Adrenal gland (tissue), 12 donors: ENCODE measurements around the gene JPH2. TPM values are rescaled to one million over a fixed set of nuclear protein-coding genes. Genes with fewer than 3 reads are reported as not detected.
A peak's percentile ranks its signal among the peaks of the same experiment; 100 is the strongest.
"Not testable (repeated sequence)": the region's sequence is repeated elsewhere in the genome, so short reads cannot be mapped to it uniquely, and the experiment has no call there.

Source experiments
- DNase-seq, 7 donors: peaks; one replicate each; pipeline ENCODE4 v3.0.0-alpha.2; 2019 to 2020
- H3K27ac ChIP-seq, 5 donors: fragments of 200-600 bp; sonication (generic) in 4 of 5; 1 replicate in 3 of 5; 2 replicates in 2 of 5; pipeline versions ENCODE4 v1.5.1 to v1.8.0; 2016 to 2020; ENCODE audit warnings: mild to moderate bottlenecking in 1 of 5
- H3K27me3 ChIP-seq: fragments of 200-600 bp; 2 replicates; pipeline ENCODE4 v1.8.0; 2021
- H3K36me3 ChIP-seq, 2 donors: fragments of 200-600 bp; replicated peaks in 1 of 2; 1 replicate in 1 of 2; 2 replicates in 1 of 2; pipeline versions ENCODE4 v1.5.1 to v1.8.0; 2018 to 2022
- H3K4me1 ChIP-seq, 2 donors: fragments of 200-600 bp; replicated peaks in 1 of 2; 1 replicate in 1 of 2; 2 replicates in 1 of 2; pipeline versions ENCODE4 v1.5.1 to v1.8.0; 2018 to 2021
- H3K4me3 ChIP-seq, 4 donors: fragments of 200-600 bp; sonication (generic) in 3 of 4; one replicate each; pipeline ENCODE4 v1.5.1; 2016 to 2018
- H3K9me3 ChIP-seq, 3 donors: fragments of 200-600 bp; sonication (generic) in 1 of 3; replicated peaks in 1 of 3; 1 replicate in 2 of 3; 2 replicates in 1 of 3; pipeline versions ENCODE4 v1.5.1 to v1.8.0; 2016 to 2021
- POLR2A ChIP-seq, 2 donors: fragments of 450-650 bp; IDR thresholded peaks; one replicate each; pipeline ENCODE4 v1.6.1; 2017; ENCODE audit warnings: antibody characterized with exemption in 2 of 2, mild to moderate bottlenecking in 2 of 2, moderate library complexity in 1 of 2
- WGBS, 4 donors: extraction: QIAGEN DNeasy Blood & Tissue Kit in 2 of 4; methylation state at CpG; one replicate each; pipeline versions ENCODE4 v1.1.5 to v1.1.7; 2013 to 2017; 5-methylcytosine and 5-hydroxymethylcytosine counted together
- intact Hi-C, 2 donors: fragments of 100-400 bp; cut with DNase I; formaldehyde crosslinking; loops; one replicate each; pipeline versions ENCODE4 v1.14.1 to v1.15.0; 2022 to 2023
- polyA plus RNA-seq, 3 donors: library from polyadenylated mRNA; stranded (reverse); fragments of 200-250 nt in 2 of 3; fragments of 350-450 nt in 1 of 3; fragmentation: Illumina TruSeq in 1 of 3; extraction: RNeasy Lipid Tissue Mini Kit (QIAGEN cat#74804) in 1 of 3; gene quantifications; one replicate each; pipeline ENCODE4 v1.2.3, GENCODE V29; 2013 to 2014
- total RNA-seq, 9 donors: library from RNA; depleted of rRNA in 4 of 9; stranded (reverse); fragments of >200 nt in 4 of 9; fragments of 120-200 nt in 1 of 9; fragmentation: NEBNext Ultra II Directional in 1 of 9; extraction: Animal tissue kit (Norgen Biotek cat#: 25700) in 1 of 9; gene quantifications; one replicate each; pipeline versions ENCODE4 v1.1.0 to v1.2.4, GENCODE V29; 2013 to 2023
- TF ChIP-seq, protein P1 (sequence below), 6 experiments: fragments of 450-650 bp in 4 of 6; fragments of 200-600 bp in 2 of 6; sonication (generic) in 1 of 6; IDR thresholded peaks; 1 replicate in 5 of 6; 2 replicates in 1 of 6; pipeline versions ENCODE4 v1.5.1 to v1.8.0; 2016 to 2021; ENCODE audit warnings: antibody characterized with exemption in 6 of 6, mild to moderate bottlenecking in 2 of 6, moderate library complexity in 1 of 6
- donor health status: healthy with polysubstance abuse.
- donor health status: Bipolar disorder and iron deficiency.
- donor health status: DM: yes; HTN: yes; CAD: no.
- donor health status: DM: no; HTN: no; CAD: no.
- donor health status: DM: no; HTN: no; CAD: no.
- donor health status: DM: yes; HTN: yes; CAD: no.

The JPH2 gene
- total and polyA plus RNA-seq, 12 donors = 0.59 to 13.0 (median 3.4) TPM

DNA sequence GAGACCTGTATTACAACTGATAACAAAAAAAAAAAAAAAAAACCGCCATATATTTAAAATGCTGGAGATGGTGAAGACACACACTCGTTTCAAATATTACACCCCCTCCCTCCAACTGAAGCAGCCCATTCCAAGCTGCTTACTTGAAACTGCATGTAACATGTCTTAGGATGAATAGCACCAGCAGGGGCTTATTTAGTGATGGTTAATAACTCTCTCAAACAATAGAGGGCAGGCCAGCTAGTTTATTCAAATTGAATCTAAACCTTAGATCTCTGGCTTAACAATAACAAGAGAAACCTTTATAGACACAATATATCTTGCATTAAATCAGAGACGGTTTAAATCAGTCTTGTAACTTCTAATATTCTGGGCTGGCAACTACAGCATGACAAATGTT lies 9.3 kb upstream of the JPH2 start:
- peaks cover 0 to 49% of the 10 kb centered on the region in 2 donors for H3K36me3 ChIP-seq
- DNase-seq = no peak
- H3K27me3 ChIP-seq = no peaks in the 10 kb centered on the region
- intact Hi-C loops = no loop called here
- TF ChIP-seq, protein P1, sequence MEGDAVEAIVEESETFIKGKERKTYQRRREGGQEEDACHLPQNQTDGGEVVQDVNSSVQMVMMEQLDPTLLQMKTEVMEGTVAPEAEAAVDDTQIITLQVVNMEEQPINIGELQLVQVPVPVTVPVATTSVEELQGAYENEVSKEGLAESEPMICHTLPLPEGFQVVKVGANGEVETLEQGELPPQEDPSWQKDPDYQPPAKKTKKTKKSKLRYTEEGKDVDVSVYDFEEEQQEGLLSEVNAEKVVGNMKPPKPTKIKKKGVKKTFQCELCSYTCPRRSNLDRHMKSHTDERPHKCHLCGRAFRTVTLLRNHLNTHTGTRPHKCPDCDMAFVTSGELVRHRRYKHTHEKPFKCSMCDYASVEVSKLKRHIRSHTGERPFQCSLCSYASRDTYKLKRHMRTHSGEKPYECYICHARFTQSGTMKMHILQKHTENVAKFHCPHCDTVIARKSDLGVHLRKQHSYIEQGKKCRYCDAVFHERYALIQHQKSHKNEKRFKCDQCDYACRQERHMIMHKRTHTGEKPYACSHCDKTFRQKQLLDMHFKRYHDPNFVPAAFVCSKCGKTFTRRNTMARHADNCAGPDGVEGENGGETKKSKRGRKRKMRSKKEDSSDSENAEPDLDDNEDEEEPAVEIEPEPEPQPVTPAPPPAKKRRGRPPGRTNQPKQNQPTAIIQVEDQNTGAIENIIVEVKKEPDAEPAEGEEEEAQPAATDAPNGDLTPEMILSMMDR (IDR thresholded peaks at IDR 0.05) = no peak
- TF ChIP-seq POLR2A (IDR thresholded peaks at IDR 0.05) = no peak
- no peaks in the 10 kb centered on the region for H3K4me1 ChIP-seq
- no peak overlapping the region for H3K4me3 ChIP-seq
- WGBS, 4 donors = 63 to 86% (median 76%) methylated on average over 3 of the region's 3 CpGs
- no peaks in the 10 kb centered on the region for H3K9me3 ChIP-seq
- H3K27ac ChIP-seq = no peak overlapping the region

DNA sequence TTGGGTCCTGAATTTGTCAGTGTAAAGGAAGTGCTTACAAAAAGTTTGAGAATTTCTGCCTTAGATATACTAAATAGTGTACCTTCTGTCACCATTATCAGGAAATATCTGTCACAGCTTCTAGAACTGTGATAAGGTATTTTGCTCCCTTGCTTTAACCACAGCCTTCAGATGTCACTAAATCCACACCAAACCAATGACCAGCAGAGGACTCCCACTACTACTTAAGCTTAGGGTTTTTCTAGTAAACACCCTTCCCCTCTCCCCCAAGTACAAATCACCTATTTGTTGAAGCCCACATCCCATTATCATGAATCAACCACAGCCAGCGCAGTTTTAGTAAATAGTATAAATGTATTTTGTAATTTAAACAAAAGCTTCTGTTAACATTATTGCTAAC lies 8.6 kb upstream of the JPH2 start:
- Histone ChIP-seq H3K27ac (no peak overlapping the region), H3K36me3 (peaks cover 0 to 45% of the 10 kb centered on the region in 2 donors), H3K4me1 (no peaks in the 10 kb centered on the region), H3K27me3 (no peaks in the 10 kb centered on the region), H3K9me3 (no peaks in the 10 kb centered on the region), H3K4me3 (no peak overlapping the region)
- intact Hi-C loops = no loop called here
- DNase-seq = no peak
- 96 to 100% (median 97%) methylated on average over 1 of the region's 1 CpG for WGBS, 4 donors
- TF ChIP-seq, protein P1 (IDR thresholded peaks at IDR 0.05) = no peak
- TF ChIP-seq POLR2A (IDR thresholded peaks at IDR 0.05) = no peak

DNA sequence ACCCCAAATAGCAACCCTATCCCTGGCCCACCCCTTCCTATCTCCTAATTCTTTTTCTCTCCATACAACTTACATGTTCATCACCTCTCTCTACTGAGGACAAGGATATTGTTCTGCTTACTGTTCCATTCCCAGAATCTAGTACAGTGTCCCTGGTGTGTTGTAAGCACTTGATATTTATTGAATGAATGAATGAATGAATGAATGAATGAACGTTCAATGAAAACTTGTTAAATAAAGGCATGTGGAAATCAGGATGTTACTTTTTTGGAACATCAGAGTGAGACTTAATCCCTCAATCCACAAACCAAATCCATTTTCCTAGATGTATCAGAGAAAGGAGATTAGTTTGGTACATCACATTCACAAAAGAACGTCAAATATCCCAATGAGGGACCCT lies 6.8 kb upstream of the JPH2 start:
- WGBS, 4 donors = 66 to 78% (median 74%) methylated on average over 2 of the region's 2 CpGs

DNA sequence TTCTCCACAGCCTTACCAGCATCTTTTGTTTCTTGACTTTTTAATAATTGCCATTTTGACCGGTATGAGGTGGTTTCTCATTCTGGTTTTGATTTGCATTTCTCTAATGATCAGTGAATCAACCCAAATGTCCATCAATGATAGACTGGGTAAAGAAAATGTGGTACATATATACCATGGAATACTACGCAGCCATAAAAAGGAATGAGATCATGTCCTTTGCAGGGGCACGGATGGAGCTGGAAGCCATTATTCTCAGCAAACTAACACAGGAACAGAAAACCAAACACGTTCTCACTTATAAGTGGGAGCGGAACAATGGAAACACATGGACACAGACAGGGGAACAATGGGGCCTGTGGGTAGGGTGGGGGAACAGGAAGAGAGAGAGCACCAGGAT lies 4.7 kb upstream of the JPH2 start:
- peaks cover 9 to 10% of the 10 kb centered on the region in 2 donors for H3K4me1 ChIP-seq
- not testable (repeated sequence) for H3K27ac ChIP-seq, H3K9me3 ChIP-seq, H3K27me3 ChIP-seq, DNase-seq, H3K36me3 ChIP-seq, H3K4me3 ChIP-seq
- WGBS, 4 donors = 83 to 92% (median 88%) methylated on average over 5 of the region's 5 CpGs
- intact Hi-C loops = loop anchor here (2.0 kb wide), 1 partner anchor 77 kb away; no protein-coding TSS in a partner anchor

More for the DNA sequence above, 6.8 kb upstream of the JPH2 start:
- no peak overlapping the region for H3K4me3 ChIP-seq
- no peaks in the 10 kb centered on the region for H3K4me1 ChIP-seq
- H3K27ac ChIP-seq = no peak overlapping the region
- H3K36me3 ChIP-seq = peaks cover 0 to 29% of the 10 kb centered on the region in 2 donors
- intact Hi-C loops = no loop called here
- no peaks in the 10 kb centered on the region for H3K27me3 ChIP-seq
- DNase-seq = no peak
- H3K9me3 ChIP-seq = no peaks in the 10 kb centered on the region
- no peak for TF ChIP-seq POLR2A (IDR thresholded peaks at IDR 0.05)
- TF ChIP-seq, protein P1 (IDR thresholded peaks at IDR 0.05) = no peak

DNA sequence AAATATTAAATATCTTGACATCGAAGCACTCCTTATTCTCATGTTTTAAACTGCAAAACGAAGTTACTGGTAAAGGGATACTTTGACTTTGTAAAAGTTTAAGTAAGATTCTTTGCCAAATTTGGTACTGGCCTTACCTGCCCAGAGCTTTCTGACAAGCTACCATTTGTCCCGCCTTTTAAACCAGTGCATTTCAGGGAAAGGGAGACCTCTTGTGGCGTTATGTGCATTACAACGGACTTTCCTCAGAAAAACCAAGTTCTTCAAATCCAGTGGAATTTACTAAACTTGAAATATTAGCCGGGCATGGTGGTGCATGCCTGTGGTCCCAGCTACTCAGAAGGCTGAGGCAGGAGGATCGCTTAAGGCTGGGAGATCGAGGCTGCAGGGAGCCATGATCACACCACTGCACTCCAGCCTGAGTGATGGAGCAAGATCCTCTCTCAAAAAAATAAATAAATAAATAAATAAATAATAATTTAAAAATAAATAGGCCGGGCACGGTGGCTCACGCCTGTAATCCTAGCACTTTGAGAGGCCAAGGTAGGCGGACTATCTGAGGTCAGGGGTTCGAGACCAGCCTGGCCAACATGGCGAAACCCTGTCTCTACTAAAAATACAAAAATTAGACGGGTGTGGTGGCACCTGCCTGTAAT lies 3.3 kb upstream of the JPH2 start:
- not testable (repeated sequence) for H3K27me3 ChIP-seq, H3K9me3 ChIP-seq, H3K27ac ChIP-seq, H3K36me3 ChIP-seq, H3K4me3 ChIP-seq
- 20 to 24% (median 23%) methylated on average over 15 of the region's 15 CpGs for WGBS, 4 donors
- intact Hi-C loops = loop anchor here (2.0 kb wide), 1 partner anchor 76 kb away; no protein-coding TSS in a partner anchor
- H3K4me1 ChIP-seq = peaks cover 9 to 10% of the 10 kb centered on the region in 2 donors
- peak in 6 of 7 donors; percentile 37 to 80 (median 58) for DNase-seq
- TF ChIP-seq, protein P1 (IDR thresholded peaks at IDR 0.05) = peak; percentile 73 to 91 (median 82)
